Calu3 (cell line): ENCODE results near the gene THADA. TPM values are rescaled to one million over a fixed set of nuclear protein-coding genes. Genes with fewer than 3 reads are reported as not detected.
"Not testable (repeated sequence)": the region's sequence is repeated elsewhere in the genome, so short reads cannot be mapped to it uniquely, and the experiment has no call there.

Experiments used
- BruUV-seq: library from RNA; stranded (reverse); fragments of 400-500 nt; replicated peaks from 2 replicates; lab custom pipeline; 2021; lab: Mats Ljungman, UMichigan
- CTCF ChIA-PET: fragments of 300-600 bp; sonication (Branson Sonifier 250); formaldehyde crosslinking; loops from one replicate; lab custom pipeline; 2022; ENCODE audit warnings: antibody characterized with exemption; lab: Charles Lee
- DNase-seq: peaks from one replicate; pipeline ENCODE4 v3.0.0; 2022
- H3K27ac Mint-ChIP-seq: one replicate; pipeline ENCODE4 v1.8.0; 2022; ENCODE audit warnings: mixed read lengths; ENCODE audit not compliant: unreplicated experiment
- H3K27me3 Mint-ChIP-seq: one replicate; pipeline ENCODE4 v1.8.0; 2022; ENCODE audit warnings: mixed read lengths; ENCODE audit not compliant: unreplicated experiment
- H3K36me3 Mint-ChIP-seq: one replicate; pipeline ENCODE4 v1.8.0; 2022; ENCODE audit warnings: mild to moderate bottlenecking, moderate library complexity, mixed read lengths; ENCODE audit not compliant: insufficient read depth, unreplicated experiment
- H3K4me1 Mint-ChIP-seq: one replicate; pipeline ENCODE4 v1.8.0; 2022; ENCODE audit warnings: mild to moderate bottlenecking, low read depth, mixed read lengths; ENCODE audit not compliant: unreplicated experiment
- H3K4me3 Mint-ChIP-seq: one replicate; pipeline ENCODE4 v1.8.0; 2022; ENCODE audit warnings: mild to moderate bottlenecking, low read depth, moderate library complexity, mixed read lengths; ENCODE audit not compliant: unreplicated experiment
- H3K9me3 Mint-ChIP-seq: one replicate; pipeline ENCODE4 v1.8.0; 2022; ENCODE audit warnings: low read depth, mixed read lengths; ENCODE audit not compliant: unreplicated experiment
- CTCF ChIP-seq: fragments of 200-600 bp; IDR thresholded peaks from one replicate; pipeline ENCODE4 v1.8.0; 2022; ENCODE audit warnings: antibody characterized with exemption; ENCODE audit not compliant: unreplicated experiment
- intact Hi-C: fragments of 100-400 bp; cut with micrococcal nuclease; formaldehyde crosslinking; loops from one replicate; pipeline ENCODE4 v1.10.0; 2022; ENCODE audit not compliant: unreplicated experiment
- total RNA-seq: library from RNA; stranded (reverse); gene quantifications from 2 replicates; pipeline ENCODE4 v1.2.3, GENCODE V29; 2022

THADA gene
- total RNA-seq, 1 experiment from 2014 or later, result 35.5 TPM

- H3K36me3 Mint-ChIP-seq, result no peaks in the 10 kb centered on the region
- peak; percentile 34 for TF ChIP-seq CTCF
- H3K4me3 Mint-ChIP-seq, result no peak overlapping the region
- intact Hi-C loops, result loop anchor here (10.0 kb wide), 1 partner anchor 280 kb away; no protein-coding TSS in a partner anchor
- no peak overlapping the region for H3K27ac Mint-ChIP-seq
- no TSS peak for BruUV-seq
- CTCF ChIA-PET, result interaction anchor here (0.5 to 1.2 kb wide), 8 partner anchors 9 to 766 kb away, joined by 3 to 9 read pairs (median 4); partner anchors contain the start of genes PLEKHH2 and THADA
- no peaks in the 10 kb centered on the region for H3K9me3 Mint-ChIP-seq
- H3K27me3 Mint-ChIP-seq, result no peaks in the 10 kb centered on the region
- DNase-seq, result peak; percentile 47
- H3K4me1 Mint-ChIP-seq, result no peaks in the 10 kb centered on the region
Observed at GRCh38 chr2:43605079-43605655, 9.3 kb upstream of the THADA start.

GRCh38 chr2:43604674-43605073 is 8.8 kb upstream of the THADA start:
- BruUV-seq, result no TSS peak

GRCh38 chr2:43600596-43600995 is 4.8 kb upstream of the THADA start:
- H3K4me1 Mint-ChIP-seq, H3K9me3 Mint-ChIP-seq, H3K4me3 Mint-ChIP-seq, CTCF ChIA-PET, H3K27me3 Mint-ChIP-seq, H3K27ac Mint-ChIP-seq, BruUV-seq, H3K36me3 Mint-ChIP-seq, DNase-seq: not testable (repeated sequence)
- intact Hi-C loops, result loop anchor here (10.0 kb wide), 1 partner anchor 284 kb away; no protein-coding TSS in a partner anchor

More at GRCh38 chr2:43604674-43605073, 8.8 kb upstream of the THADA start:
- H3K36me3 Mint-ChIP-seq, result no peaks in the 10 kb centered on the region
- no peaks in the 10 kb centered on the region for H3K27me3 Mint-ChIP-seq
- CTCF ChIA-PET, result interaction anchor here (0.5 to 1.1 kb wide), 6 partner anchors 8 to 808 kb away, joined by 3 to 9 read pairs (median 4); partner anchors contain the start of genes PLEKHH2 and THADA
- H3K27ac Mint-ChIP-seq, result no peak overlapping the region
- H3K4me3 Mint-ChIP-seq, result no peak overlapping the region
- intact Hi-C loops, result loop anchor here (10.0 kb wide), 1 partner anchor 280 kb away; no protein-coding TSS in a partner anchor
- H3K4me1 Mint-ChIP-seq, result no peaks in the 10 kb centered on the region
- no peak for TF ChIP-seq CTCF
- H3K9me3 Mint-ChIP-seq, result no peaks in the 10 kb centered on the region
- no peak for DNase-seq

- intact Hi-C loops, result no loop called here
- Mint-ChIP-seq H3K4me3 (peak overlapping the region; percentile 87), H3K9me3 (no peaks in the 10 kb centered on the region), H3K4me1 (peaks cover 23% of the 10 kb centered on the region), H3K36me3 (peaks cover 26% of the 10 kb centered on the region), H3K27ac (peak overlapping the region; percentile 98), H3K27me3 (no peaks in the 10 kb centered on the region)
- CTCF ChIA-PET, result no interaction called here
- TF ChIP-seq CTCF, result no peak
- no peak for DNase-seq
- TSS peak; percentile 68 for BruUV-seq
Observed at GRCh38 chr2:43594875-43595274, 963 bp downstream of the THADA start.

GRCh38 chr2:43593254-43593653 is 2.6 kb downstream of the THADA start:
- H3K27ac Mint-ChIP-seq, result no peak overlapping the region
- H3K36me3 Mint-ChIP-seq, result peaks cover 26% of the 10 kb centered on the region
- H3K9me3 Mint-ChIP-seq, result no peaks in the 10 kb centered on the region
- intact Hi-C loops, result no loop called here
- no peak for TF ChIP-seq CTCF
- BruUV-seq, result no TSS peak
- DNase-seq, result no peak
- H3K4me1 Mint-ChIP-seq, result peaks cover 23% of the 10 kb centered on the region
- H3K4me3 Mint-ChIP-seq, result no peak overlapping the region
- no peaks in the 10 kb centered on the region for H3K27me3 Mint-ChIP-seq
- CTCF ChIA-PET, result interaction anchor here (0.6 kb wide), 1 partner anchor 16 kb away, joined by 5 read pairs; no protein-coding TSS in a partner anchor
